HCT116 (cell line): ENCODE measurements around the gene BCL2L15. TPM values are rescaled to one million over a fixed set of nuclear protein-coding genes. Genes with fewer than 3 reads are reported as not detected.

Experiments used
- ATAC-seq: fragments of 200-7000 bp; cut with Tn5 transposase; 2 replicates; pipeline ENCODE4 v1.9.1; 2020; ENCODE audit warnings: mild to moderate bottlenecking, moderate library complexity
- BruUV-seq: library from RNA; stranded (reverse); fragments of 400-500 nt; replicated peaks from 2 replicates; lab custom pipeline; 2021; lab: Mats Ljungman, UMichigan
- CTCF ChIA-PET: fragments of 300-600 bp; sonication (Branson Sonifier 250); formaldehyde crosslinking; loops from one replicate; lab custom pipeline; 2021; ENCODE audit warnings: antibody characterized with exemption; lab: Charles Lee
- POLR2A ChIA-PET: fragments of 300-600, 350-600 bp; sonication (Branson Sonifier 250); formaldehyde crosslinking; loops from one replicate; lab custom pipeline; 2021; ENCODE audit warnings: antibody characterized with exemption; lab: Charles Lee
- RAD21 ChIA-PET, 2 experiments: fragments of 300-600 bp; sonication (Branson Sonifier 250); formaldehyde crosslinking; loops; one replicate each; lab custom pipeline; 2023; ENCODE audit warnings: low total read pairs in 2 of 2; ENCODE audit not compliant: uncharacterized antibody in 2 of 2, unreplicated experiment in 2 of 2, low non-redundant PET in 1 of 2; lab: Charles Lee
- DNase-seq: peaks from one replicate; pipeline ENCODE4 v3.0.0-alpha.2; 2010; ENCODE audit warnings: low read depth, low spot score
- H2AFZ ChIP-seq: fragments of 200-600 bp; shearing (Covaris generic), sonication (generic); 2 replicates; pipeline ENCODE4 v1.6.1; 2017; ENCODE audit warnings: low read depth, mixed run types, mixed read lengths, antibody characterized with exemption, low read length; ENCODE audit not compliant: poor library complexity, severe bottlenecking
- H3K27ac ChIP-seq: 2 replicates; pipeline ENCODE4 v1.5.1; 2012; ENCODE audit warnings: low read depth, low read length
- H3K27me3 ChIP-seq: fragments of 200-600 bp; sonication (generic); 2 replicates; pipeline ENCODE4 v1.6.1; 2016; ENCODE audit warnings: mixed run types, low read length, mixed read lengths; ENCODE audit not compliant: insufficient read depth
- H3K36me3 ChIP-seq, 2 experiments: fragments of 200-500 bp in 1 of 2; fragments of 200-600 bp in 1 of 2; sonication (Bioruptor generic) in 1 of 2; sonication (generic) in 1 of 2; 2 replicates each; pipeline versions ENCODE4 v1.5.1 to v1.6.1; 2014 to 2016; ENCODE audit warnings: low read length in 2 of 2, inconsistent platforms in 1 of 2, mixed read lengths in 1 of 2, mixed run types in 1 of 2; ENCODE audit not compliant: insufficient read depth in 2 of 2, control insufficient read depth in 1 of 2
- H3K4me1 ChIP-seq, 2 experiments: fragments of 200-600 bp in 1 of 2; sonication (generic) in 1 of 2; 2 replicates each; pipeline versions ENCODE4 v1.5.1 to v1.6.1; 2012 to 2017; ENCODE audit warnings: low read length in 2 of 2, inconsistent platforms in 1 of 2, mild to moderate bottlenecking in 1 of 2, mixed read lengths in 1 of 2, mixed run types in 1 of 2, moderate library complexity in 1 of 2; ENCODE audit not compliant: insufficient read depth in 2 of 2, control insufficient read depth in 1 of 2
- H3K4me2 ChIP-seq: fragments of 200-600 bp; sonication (generic); 2 replicates; pipeline ENCODE4 v1.6.1; 2017; ENCODE audit warnings: mixed run types, low read length, mixed read lengths
- H3K4me3 ChIP-seq, 2 experiments: fragments of 200-600 bp in 1 of 2; sonication (generic) in 1 of 2; replicated peaks in 1 of 2; 2 replicates each; pipeline ENCODE4 v1.5.1; 2011 to 2016; ENCODE audit warnings: low read length in 2 of 2, control low read depth in 1 of 2, low read depth in 1 of 2, mild to moderate bottlenecking in 1 of 2, mixed read lengths in 1 of 2, mixed run types in 1 of 2
- H3K79me2 ChIP-seq: fragments of 200-600 bp; sonication (generic); 2 replicates; pipeline ENCODE4 v1.6.1; 2017; ENCODE audit warnings: mild to moderate bottlenecking, mixed run types, low read length, moderate library complexity, mixed read lengths; ENCODE audit not compliant: insufficient read depth
- H3K9ac ChIP-seq: fragments of 200-600 bp; sonication (generic); 2 replicates; pipeline ENCODE4 v1.6.1; 2016; ENCODE audit warnings: low read length, mixed read lengths
- H3K9me2 ChIP-seq: fragments of 200-600 bp; sonication (generic), shearing (Covaris generic); 2 replicates; pipeline ENCODE4 v1.6.1; 2017; ENCODE audit warnings: mixed run types, mild to moderate bottlenecking, moderate library complexity; ENCODE audit not compliant: insufficient read depth
- H3K9me3 ChIP-seq, 2 experiments: fragments of 200-500 bp in 1 of 2; fragments of 200-600 bp in 1 of 2; sonication (Bioruptor generic) in 1 of 2; sonication (generic) in 1 of 2; 2 replicates each; pipeline ENCODE4 v1.6.1; 2014 to 2017; ENCODE audit warnings: low read length in 2 of 2, mixed read lengths in 2 of 2, inconsistent platforms in 1 of 2, low read depth in 1 of 2, mild to moderate bottlenecking in 1 of 2, mixed run types in 1 of 2, moderate library complexity in 1 of 2; ENCODE audit not compliant: control insufficient read depth in 1 of 2, insufficient read depth in 1 of 2
- H4K20me1 ChIP-seq: fragments of 200-600 bp; sonication (generic), shearing (Covaris generic); 2 replicates; pipeline ENCODE4 v1.6.1; 2017; ENCODE audit warnings: mixed run types, mild to moderate bottlenecking, moderate library complexity; ENCODE audit not compliant: insufficient read depth
- ATF3 ChIP-seq: IDR thresholded peaks from 2 replicates; pipeline ENCODE4 v1.6.1; 2012
- EGR1 ChIP-seq: IDR thresholded peaks from 2 replicates; pipeline ENCODE4 v1.6.1; 2012; ENCODE audit warnings: low read depth
- EZH2 ChIP-seq: fragments of 200-600 bp; sonication (generic); IDR thresholded peaks from 2 replicates; pipeline ENCODE4 v1.6.1; 2017; ENCODE audit warnings: antibody characterized with exemption, mixed run types
- EZH2phosphoT487 ChIP-seq: fragments of 200-600 bp; IDR thresholded peaks from 2 replicates; pipeline ENCODE4 v1.6.1; 2018; ENCODE audit warnings: antibody characterized with exemption, borderline replicate concordance
- FOSL1 ChIP-seq: IDR thresholded peaks from 2 replicates; pipeline ENCODE4 v1.6.1; 2012; ENCODE audit warnings: low read depth
- JUND ChIP-seq: IDR thresholded peaks from 2 replicates; pipeline ENCODE4 v1.6.1; 2012
- POLR2A ChIP-seq: IDR thresholded peaks from 2 replicates; pipeline ENCODE4 v1.7.0; 2011; ENCODE audit warnings: borderline replicate concordance; ENCODE audit not compliant: insufficient read depth, insufficient read length; ENCODE audit errors: extremely low read depth
- POLR2AphosphoS5 ChIP-seq: IDR thresholded peaks from 2 replicates; pipeline ENCODE4 v1.6.1; 2011; ENCODE audit warnings: mild to moderate bottlenecking, low read depth, low read length, moderate library complexity
- REST ChIP-seq: IDR thresholded peaks from 2 replicates; pipeline ENCODE4 v1.6.1; 2012; ENCODE audit warnings: low read depth
- SP1 ChIP-seq: IDR thresholded peaks from 2 replicates; pipeline ENCODE4 v1.6.1; 2012; ENCODE audit warnings: low read depth
- TCF7L2 ChIP-seq: IDR thresholded peaks from 2 replicates; pipeline ENCODE4 v1.7.0; 2011; ENCODE audit warnings: borderline replicate concordance, inconsistent platforms; ENCODE audit not compliant: insufficient read depth, insufficient read length; ENCODE audit errors: extremely low read depth
- intact Hi-C: fragments of 100-400 bp; cut with micrococcal nuclease; formaldehyde crosslinking; loops from 2 replicates; pipeline ENCODE4 v1.10.0; 2022
- total RNA-seq: library from RNA; stranded (reverse); gene quantifications from one replicate; pipeline ENCODE4 v1.2.1, GENCODE V29; 2021; ENCODE audit not compliant: unreplicated experiment

BCL2L15 gene
- total RNA-seq, 1 experiment from 2014 or later: 0.54 TPM

- no TSS peak for BruUV-seq
- H2AFZ ChIP-seq: no peak overlapping the region
- 0 out of 2 replicates have a peak, but pooled peaks cover 2% of the 10 kb centered on the region for H4K20me1 ChIP-seq
- DNase-seq (no peak), ATAC-seq (no peak)
- H3K9me2 ChIP-seq: no peaks in the 10 kb centered on the region
- H3K27ac ChIP-seq: no peak overlapping the region
- H3K4me3 ChIP-seq: no peak overlapping the region
- no peaks in the 10 kb centered on the region for H3K9me3 ChIP-seq
- POLR2A ChIA-PET: no interaction called here
- no peaks in the 10 kb centered on the region for H3K27me3 ChIP-seq
- intact Hi-C loops: no loop called here
- CTCF ChIA-PET: interaction anchor here (1.1 kb wide), 1 partner anchor 99 kb away, joined by 4 read pairs; no protein-coding TSS in a partner anchor
- TF ChIP-seq EZH2phosphoT487 (no peak), SP1 (no peak), FOSL1 (no peak), REST (no peak), POLR2AphosphoS5 (no peak), EGR1 (no peak), ATF3 (no peak), JUND (no peak), EZH2 (no peak), POLR2A (no peak), TCF7L2 (no peak)
- RAD21 ChIA-PET: no interaction called here
- H3K36me3 ChIP-seq: no peaks in the 10 kb centered on the region
- H3K4me1 ChIP-seq: peaks cover 10 to 15% of the 10 kb centered on the region in 2 experiments; a peak in 3 of 4 replicates
- H3K79me2 ChIP-seq: peaks cover 93% of the 10 kb centered on the region
- H3K4me2 ChIP-seq: no peak overlapping the region
- H3K9ac ChIP-seq: no peak overlapping the region
Observed at GRCh38 chr1:113934511-113935055, 47.2 kb upstream of the BCL2L15 start.
